Measurements from ENCODE around the gene SIM1.

Gene SIM1

GRCh38 chr6:100455230-100456124 is 9.2 kb downstream of the SIM1 start:
- peak; percentile 27 for DNase-seq

DNA sequence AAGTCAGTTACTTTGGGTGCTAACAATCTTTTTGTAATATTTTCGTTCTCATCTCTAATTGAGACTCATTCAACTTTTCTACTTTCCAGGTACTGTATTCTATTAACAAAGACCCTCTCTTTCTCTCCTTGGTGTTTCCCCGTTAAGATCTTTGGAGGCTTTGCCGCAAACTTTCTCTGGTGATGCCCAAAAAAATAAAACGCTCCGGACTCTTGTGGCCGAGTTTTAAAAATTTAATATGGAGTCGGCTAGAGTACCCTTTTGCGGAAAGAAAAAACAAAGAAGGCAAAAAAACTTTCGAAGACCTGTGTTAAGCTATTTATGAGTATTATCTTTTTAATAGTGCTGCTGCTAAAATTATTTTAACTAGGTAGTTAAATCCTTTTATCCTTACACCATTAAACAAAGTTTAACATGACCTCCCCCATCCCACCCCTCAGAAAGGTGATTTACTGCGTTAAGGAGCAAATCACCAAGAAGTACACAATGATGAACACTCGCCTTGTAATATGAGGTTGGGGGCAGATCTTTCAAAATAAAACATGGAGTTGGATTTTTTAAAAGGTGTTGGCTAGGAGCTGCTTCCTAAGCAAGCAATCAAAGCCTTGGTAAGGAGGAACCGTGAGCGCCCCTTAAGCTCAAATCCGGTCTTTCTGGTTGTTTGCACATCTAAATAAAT is 10.0 kb downstream of the SIM1 start:
- no peak for DNase-seq

DNA sequence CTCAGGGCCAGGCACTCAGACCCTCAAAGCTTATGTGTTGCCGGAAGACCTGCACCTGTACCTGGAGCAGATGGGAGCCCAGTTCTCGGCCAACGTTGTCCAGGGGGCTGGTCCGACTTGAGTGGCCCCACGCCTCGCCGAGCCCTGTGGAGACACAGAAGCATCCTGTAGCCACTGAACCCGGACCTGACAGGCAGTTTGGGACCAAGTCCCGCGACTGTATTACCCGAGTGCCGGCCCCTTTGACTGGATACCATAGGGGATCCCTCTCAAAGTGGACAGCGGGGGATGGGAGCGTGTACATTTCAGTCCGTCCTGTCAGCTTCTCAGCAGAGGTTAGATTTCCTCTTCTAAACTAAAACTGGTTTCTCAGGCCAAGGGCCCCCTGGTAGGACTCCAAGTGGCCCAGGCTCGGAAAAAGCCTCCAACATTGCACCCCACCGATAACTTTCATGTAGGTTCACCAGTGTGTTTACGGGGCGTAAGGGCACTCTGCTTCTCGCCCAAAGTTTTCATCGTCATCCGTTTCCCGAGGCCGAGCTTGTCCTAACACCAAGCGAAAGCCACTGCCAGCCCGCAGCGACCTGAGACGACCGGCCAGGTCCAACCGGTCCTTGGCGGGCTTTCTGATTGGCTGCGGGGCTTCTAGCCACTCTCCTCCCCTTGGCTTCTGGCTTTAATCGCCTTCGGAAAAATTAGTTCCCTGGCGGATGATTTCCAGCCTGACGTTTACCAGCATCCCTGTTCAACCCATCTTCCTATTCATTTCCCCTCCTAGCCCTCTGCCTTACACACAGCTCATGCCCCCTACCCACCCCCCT is 10.8 kb downstream of the SIM1 start:
- DNase-seq = peak; percentile 34

DNA sequence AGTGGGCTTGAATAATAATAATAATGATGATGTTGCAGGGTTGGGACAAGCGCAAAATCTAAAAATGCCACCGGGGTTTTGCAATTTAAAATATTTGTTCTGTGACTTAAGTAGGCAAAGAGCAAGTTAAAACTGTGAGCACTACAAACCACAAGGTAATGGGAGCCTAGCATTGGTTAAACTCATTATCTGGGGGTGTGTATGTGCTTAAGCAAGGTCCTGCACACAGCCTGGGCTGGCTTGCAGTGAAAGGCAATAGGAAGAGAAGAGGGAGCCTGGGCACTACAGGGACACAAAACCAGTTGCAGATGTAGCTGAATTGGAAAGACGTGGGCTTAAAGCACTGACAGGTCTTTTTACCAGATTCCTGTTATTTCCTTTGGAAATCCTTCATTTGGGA is 11.7 kb downstream of the SIM1 start:
- DNase-seq = no peak

DNA sequence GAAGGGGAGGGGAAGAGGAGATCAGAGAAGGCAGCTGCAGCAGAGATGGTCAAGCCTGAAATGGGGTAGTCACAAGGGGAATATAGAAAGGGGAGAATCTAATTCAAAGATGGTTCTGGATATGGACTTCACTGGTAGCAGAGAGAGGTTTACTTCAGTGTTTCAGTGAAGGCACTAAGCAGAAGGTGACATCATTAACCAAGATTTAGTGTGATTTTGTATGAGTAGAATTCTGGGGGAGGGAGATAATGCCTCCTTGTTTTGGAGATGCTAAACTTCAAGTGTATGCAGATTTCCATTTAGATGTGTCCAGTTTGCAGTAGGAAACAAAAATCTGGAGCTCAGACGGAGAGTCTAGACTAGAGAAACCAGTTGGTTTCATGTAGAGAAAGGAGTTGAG is 13.1 kb downstream of the SIM1 start:
- no peak for DNase-seq

GRCh38 chr6:100449239-100449691 is 15.5 kb downstream of the SIM1 start:
- no peak for DNase-seq

GRCh38 chr6:100447900-100448748 is 16.6 kb downstream of the SIM1 start:
- DNase-seq = no peak

- no peak for DNase-seq
Observed at GRCh38 chr6:100447081-100447899, 17.4 kb downstream of the SIM1 start.

DNA sequence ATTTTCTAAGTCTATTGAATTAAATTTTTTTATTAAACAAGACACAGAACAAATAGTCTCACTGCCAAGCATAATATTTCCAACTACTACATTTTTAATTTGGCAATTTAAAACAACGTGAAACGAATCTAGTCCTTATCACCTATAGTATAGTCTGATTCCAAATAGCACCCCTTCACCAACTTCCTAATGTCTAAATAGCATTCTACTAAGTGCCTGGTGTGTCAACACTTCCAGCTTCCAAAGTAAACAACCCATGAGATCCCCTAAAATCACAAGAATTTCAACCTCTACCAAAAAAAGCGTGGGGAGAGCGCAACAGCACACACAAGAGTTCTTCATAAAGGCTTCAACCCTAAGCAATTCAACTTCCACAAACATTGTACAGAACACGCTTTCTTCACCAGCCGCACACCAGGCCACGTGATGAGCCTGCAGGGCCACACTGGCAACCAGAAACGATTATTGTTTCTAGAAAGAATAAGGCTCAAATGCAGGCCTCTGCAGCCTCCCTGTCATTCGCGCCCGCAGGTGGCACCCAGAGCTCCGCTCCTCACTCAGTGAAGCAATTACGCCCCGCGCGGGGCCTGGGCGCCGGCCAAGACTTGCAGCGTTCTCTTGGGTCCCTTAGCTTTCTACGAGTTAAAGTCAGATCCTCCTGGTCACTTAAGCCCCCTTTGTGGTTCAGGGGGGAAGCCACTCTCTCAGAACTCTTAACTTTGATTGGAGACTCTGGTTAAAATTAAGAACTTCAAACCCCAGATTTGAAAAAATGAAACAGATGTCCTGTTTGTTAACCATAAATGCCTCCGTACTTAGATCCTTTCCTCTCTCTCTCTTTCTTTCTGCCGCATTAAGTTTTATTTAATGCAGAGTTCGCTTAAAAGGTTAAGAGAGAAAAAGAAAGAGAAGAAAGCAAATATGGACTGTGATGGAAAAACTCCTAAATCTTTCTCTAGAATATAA is 18.3 kb downstream of the SIM1 start:
- DNase-seq = peak; percentile 36

DNA sequence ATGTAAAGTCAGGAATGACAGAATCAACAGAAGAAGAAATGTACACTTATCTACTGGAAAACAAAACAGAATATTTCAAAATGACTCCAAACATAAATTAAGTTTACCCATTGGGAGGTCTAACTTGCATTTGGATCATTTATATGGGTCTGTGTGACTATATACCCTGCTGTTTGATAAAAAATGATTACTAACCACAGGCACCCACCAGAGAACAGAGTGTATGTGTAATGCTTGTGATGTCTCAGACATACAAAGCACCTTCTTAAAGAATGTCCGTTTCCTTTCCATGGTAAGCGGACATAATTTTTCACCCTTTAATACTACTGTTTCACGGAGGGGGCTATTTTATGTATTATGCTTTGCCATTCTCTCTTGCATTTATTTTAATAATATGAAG is 19.2 kb downstream of the SIM1 start:
- DNase-seq = no peak

- no peak for DNase-seq
Observed at GRCh38 chr6:100440935-100441334, 23.8 kb downstream of the SIM1 start.

DNA sequence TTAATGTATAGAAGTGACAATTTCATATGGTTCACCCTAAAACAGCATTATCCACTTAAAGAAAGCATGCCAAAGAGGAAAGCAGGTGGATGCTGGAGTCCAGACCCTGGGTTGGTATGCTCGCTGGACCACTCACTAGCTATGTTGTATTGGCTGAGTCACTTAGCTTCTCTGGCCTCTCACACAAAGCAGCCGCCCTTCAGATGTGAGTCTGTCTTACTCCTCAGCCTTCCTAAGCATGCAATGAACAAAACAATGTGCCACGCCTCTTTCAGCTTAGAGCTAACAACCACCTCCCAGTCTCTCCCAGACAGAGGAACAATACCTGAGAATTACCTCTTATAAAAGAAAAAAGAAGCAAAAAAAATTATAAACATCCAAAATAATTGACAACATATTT is 29.4 kb downstream of the SIM1 start:
- DNase-seq = no peak

DNA sequence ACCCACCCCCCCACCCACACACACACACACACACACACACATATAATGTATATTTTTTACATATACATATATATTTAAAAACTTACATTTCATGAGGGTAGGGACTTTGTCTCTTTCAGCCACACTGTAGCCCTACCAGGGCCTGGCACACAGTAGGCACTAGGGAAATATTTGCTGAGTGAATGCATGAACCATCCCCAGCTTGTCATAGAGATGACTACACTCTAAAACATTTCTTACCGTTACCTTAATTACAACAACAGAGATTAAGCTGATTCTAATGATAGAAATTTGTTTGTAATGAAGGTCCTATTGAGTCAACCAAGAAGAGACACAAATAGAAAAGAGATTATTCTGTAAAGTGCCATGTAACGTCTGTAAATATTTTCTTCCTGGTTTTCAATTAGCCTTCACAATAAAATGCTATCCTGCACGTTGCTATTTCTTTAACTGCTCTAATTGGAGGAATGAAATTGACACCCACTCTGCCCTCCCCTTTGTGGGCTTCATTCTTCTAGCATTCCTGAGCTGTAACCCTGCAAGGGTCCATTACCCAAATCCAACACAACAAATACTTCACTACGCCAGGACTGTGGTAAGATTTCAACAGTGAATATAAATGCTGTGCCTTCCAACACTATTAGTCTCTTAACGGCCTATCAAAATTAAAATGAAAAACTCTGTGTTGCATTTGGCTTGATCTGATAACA is 30.8 kb downstream of the SIM1 start:
- DNase-seq = no peak

GRCh38 chr6:100432136-100432535 is 32.6 kb downstream of the SIM1 start:
- DNase-seq = no peak

DNA sequence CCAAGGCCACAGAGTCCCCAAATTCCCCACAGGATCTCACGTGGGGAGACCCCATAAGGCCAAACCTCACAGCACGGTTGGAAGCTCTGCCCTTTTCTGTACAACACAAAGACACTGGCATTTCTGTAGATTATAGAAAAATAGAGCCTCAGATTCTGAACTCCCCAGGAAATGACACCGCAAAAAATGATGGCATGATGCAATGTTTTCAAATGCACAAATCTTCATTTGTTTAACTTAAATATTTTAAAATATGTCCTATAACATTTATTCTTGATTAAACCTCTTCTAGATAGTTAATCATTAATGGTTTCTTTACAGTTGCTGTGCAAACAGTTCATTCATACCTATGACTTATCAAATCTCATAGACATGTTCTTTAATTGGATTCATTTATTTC is 33.8 kb downstream of the SIM1 start:
- no peak for DNase-seq

DNA sequence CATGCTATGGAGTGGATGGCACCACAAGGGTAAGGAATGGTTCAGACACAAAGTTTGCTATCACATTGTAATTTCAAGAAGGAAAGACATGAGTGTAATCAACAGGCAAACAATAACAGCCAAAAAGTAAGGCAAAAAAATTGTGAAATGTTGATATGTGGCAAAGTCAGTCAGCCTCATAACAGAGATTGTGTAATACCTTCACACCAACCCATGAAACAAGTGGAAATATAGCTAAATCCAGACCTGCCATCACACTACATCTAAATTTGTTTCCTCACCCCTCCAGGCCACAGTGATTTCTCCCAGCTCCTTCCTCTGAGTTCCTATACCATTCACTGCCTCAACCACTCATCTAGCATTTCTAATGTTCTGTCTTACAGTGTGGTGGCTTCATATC is 37.3 kb downstream of the SIM1 start:
- DNase-seq = no peak

DNA sequence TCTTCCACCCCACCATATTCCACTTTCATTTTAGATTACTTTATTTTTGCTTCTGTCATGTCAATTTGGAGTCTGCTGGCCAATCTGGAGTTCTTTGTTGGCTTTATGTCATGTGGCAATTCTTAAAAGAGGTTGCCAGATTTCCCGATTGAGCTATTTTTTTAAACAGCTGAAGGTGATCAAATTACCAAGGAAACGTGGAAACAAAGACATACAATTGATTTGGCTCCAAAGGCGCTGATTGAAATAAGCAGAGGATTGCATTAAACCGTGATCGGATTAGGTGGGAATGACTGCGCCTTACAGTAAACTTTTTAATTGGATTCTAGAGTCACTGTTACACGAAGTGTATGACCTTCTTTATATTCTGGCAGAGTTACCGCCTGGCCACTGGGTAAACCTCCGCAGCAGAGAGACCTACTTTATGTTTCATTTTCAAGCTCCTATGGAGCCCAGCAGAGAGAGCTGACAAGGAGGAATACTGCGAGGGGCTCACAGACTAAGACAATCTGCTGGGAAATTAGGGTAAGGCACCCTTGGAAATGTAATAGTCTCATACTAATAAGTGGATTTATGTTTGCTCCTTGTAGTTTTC is 37.9 kb downstream of the SIM1 start:
- no peak for DNase-seq

DNA sequence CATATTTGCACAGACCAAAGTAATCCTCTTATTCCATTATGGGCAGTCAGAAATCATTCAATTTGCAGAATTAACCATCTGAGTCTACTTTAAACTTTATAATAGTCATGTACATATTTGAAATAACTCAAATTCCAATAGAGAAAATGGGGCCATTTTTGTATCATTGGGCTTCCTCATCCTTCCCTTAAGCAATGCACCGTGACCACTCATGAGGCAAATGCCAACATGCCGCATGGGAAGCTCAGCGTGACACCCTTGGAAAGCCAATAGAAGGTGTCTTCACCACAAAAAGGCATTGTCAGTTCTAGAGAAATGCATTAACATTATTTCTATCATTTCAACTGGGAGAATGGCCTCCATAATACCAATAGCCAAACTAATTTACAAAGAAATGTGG is 38.5 kb downstream of the SIM1 start:
- DNase-seq = no peak

- DNase-seq = no peak
Observed at GRCh38 chr6:100420711-100421110, 44.0 kb downstream of the SIM1 start.

Measured in right hindlimb (tissue), 1 donor.